ENCODE measurements around the gene ACP7. TPM values are rescaled to one million over a fixed set of nuclear protein-coding genes. Genes with fewer than 3 reads are reported as not detected.
A peak's percentile ranks its signal among the peaks of the same experiment; 100 is the strongest.
"Not testable (repeated sequence)": the region's sequence is repeated elsewhere in the genome, so short reads cannot be mapped to it uniquely, and the experiment has no call there.

The ACP7 gene
- total RNA-seq, 1 donor, result not detected

DNA sequence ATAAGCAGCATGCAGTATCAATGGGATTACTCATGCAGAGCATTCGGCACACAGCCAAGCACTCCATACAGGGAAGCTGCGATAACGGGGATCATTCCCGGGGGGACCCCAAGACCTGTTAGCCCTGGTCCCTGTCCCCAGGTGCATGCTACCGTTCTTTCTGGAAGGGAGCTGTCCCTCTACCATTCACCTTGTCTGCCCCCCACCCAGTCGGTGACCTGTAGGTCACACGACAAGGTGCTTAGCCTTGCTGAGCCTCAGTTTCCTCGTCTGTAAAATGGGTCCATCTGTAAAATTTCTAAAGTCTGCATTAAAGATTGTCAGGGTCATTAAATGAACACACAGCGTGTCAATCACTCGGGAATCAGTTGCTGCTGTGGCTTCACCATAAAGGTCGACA lies 6.8 kb upstream of the ACP7 start:
- no peak for DNase-seq (ENCODE audit: low read depth in 2 of 3, low spot score in 2 of 3)

DNA sequence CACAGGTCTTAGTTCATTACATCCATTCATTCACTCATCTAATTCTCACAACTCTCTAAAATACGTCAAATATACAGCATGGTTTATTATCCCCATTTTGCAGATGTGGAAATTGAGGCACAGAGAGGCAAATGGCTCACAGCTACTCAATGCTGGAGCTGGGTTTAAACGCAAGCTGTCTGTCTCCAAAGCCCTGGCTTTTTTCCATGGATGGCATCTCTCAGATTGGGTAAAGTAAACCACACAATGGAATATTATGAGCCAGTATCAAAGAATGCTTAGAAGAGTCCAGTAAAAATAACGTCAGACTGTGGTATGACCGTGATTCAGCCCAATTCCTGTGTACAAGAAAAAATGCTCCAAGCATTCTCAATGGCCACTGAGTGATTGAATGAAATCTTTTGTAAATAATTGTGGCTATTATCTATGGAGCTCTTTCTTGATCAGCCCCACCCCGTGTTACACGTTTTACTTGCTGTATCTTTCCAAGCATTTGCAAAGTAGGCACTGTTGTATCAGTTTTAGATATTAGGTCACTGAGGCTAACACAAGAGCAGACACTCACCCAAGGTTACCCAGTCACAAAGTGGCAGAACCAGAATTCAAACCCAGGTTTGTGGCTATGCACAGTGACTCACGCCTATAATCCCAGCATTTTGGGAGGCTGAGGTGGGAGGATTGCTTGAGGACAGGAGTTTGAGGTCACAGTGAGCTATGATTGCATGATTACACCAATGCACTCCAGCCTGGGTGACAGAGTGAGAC lies 5.5 kb upstream of the ACP7 start:
- no peak for DNase-seq (ENCODE audit: low read depth in 2 of 3, low spot score in 2 of 3)

DNA sequence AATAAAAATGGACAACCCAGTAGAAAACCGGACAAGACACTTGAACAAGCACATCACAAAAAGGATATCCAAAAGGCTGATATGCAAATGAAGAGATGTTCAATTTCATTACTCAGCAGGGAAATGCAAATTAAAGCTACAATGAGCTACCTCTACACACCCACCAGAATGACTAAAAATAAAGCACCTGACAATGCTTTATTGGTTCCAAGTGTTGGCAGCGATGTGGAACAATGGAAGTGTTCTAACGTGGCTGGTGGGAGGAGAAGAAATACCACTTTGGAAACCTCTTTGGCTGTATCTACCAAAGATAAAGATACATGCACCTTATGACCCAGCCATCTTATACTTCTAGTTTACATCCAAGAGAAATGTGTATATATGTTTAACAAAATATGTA lies 3.7 kb upstream of the ACP7 start:
- no peak for DNase-seq (ENCODE audit: low read depth in 2 of 3, low spot score in 2 of 3)

DNA sequence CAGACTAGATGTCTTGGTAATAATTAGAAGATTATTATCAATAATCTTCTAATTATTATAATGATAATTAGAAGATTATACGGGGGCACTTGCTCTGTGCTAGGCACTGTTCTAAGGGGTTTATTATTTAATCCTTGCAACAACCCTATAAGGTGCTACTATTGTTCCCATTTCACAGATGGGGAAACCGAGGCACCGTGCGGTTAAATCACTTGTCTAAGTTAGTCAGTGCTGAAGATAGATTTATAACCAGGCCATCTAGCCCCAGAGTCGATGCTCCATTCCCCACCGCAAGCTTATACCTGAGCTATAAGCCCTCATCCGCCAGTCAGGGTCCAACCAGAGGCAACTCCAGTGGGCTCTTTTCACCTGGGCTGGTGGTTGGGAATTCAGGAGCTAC lies 2.0 kb upstream of the ACP7 start:
- no peak for DNase-seq (ENCODE audit: low read depth in 2 of 3, low spot score in 2 of 3)

DNA sequence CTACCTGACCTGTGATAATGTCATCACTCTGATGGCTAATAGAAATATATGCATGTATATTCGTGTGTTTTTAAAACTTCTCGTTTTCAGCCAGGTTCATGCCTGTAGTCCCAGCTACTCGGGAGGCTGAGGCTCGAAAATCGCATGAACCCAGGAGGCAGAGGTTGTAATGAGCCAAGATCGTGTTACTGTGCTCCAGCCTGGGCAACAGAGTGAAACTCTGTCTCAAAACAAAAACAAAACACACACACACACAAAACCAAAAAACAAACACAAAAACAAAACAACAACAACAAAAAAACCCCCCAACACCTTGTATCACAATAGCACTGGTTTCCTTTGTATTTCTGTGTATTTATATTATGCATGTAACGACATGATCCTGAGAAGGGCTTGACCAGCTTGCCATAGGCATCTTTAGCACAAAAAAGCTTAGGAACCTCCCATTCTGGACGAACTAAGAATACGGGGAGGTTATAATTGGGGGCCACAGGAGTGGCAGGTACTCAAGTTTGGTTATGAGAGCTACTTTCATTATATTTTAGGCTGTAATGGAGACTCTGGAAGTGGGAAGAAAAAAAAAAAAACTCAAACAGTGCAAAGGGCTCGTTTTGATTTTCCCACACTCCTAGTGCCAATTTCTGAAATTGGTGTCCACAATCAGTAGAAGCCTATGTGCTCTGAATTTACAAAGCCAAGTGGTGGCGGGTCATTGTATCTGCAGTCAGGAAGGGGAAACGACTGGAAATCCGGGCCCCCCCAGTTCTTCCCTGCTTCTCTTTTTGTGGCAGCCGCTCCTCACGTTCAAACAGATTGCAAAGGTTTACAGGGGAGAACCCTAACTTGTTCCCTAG lies 1.2 kb upstream of the ACP7 start:
- DNase-seq (ENCODE audit: low read depth in 2 of 3, low spot score in 2 of 3), result peak in 1 of 3 donors; percentile 31

DNA sequence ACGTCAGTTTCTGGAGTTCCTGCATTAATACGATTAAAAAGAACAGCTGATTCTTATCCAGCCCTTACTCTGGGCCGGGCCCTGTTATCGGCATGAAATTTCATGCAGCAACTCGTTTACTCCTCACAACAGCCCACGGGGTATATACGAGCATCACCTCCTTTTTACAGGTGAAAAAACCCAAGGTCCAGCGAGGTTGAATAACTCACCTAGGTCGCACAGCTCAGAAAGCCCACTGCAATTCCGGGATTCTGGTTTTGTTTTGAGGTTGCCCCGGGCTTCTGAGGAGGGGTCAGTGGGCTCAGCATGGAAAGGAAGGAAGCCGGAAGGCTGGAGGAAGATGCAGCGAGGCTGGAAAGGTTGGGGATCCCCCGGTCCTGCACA lies 577 bp upstream of the ACP7 start:
- DNase-seq (ENCODE audit: low read depth in 2 of 3, low spot score in 2 of 3), result no peak

DNA sequence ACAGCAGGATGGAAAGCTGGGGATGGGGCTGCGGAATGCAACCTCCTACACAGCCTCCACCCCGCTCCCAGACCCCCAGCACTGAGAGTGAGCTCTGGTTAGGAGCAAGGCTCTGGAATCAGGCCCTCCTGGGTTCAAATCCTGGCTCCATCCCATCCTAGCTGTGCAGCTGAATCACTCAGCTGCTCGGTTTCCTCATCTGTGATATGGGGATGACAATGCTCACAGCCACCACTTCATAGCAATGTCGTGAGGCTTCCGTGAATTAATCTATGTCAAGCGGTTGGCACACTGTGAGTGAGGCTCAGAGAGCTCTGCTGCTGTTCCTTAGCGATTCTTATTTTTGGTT lies 538 bp downstream of the ACP7 start:
- DNase-seq (ENCODE audit: low read depth in 2 of 3, low spot score in 2 of 3), result no peak

DNA sequence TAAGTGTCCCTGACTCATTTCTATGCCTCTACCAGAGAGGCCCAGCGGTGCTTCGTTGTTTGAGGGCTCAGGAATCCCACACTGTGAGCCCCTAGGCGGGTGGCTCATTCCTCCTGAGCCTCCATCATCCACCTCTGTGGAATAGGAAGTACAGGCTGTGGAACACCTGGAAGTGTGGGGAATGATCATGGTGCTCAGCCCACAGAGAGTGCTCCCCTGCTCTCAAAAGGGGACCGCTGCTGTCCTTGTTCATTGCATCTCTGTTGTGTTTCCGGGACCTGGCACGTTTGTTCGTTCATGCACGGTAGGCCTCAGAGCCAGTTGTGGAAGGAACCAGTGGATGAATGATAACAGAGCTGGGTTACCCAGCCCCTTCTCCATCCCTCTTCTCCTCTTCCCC lies 1.2 kb downstream of the ACP7 start:
- no peak for DNase-seq (ENCODE audit: low read depth in 2 of 3, low spot score in 2 of 3)

DNA sequence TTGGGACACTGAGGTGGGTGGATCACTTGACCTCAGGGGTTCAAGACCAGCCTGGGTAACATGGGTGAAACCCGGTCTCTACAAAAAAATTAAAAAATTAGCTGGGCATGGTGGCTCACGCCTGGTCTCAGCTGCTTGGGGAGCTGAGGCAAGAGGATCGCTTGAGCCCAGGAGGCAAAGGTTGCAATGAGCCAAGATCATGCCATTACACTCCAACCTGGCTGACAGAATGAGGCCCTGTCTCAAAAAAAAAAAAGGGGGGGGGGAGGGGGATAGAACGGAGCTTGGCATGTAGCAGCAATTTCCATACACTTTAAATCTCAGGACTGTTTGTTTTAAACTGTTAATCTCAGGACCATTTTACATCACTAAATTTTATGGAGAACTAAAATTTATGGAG lies 2.2 kb downstream of the ACP7 start:
- no peak for DNase-seq (ENCODE audit: low read depth in 2 of 3, low spot score in 2 of 3)

DNA sequence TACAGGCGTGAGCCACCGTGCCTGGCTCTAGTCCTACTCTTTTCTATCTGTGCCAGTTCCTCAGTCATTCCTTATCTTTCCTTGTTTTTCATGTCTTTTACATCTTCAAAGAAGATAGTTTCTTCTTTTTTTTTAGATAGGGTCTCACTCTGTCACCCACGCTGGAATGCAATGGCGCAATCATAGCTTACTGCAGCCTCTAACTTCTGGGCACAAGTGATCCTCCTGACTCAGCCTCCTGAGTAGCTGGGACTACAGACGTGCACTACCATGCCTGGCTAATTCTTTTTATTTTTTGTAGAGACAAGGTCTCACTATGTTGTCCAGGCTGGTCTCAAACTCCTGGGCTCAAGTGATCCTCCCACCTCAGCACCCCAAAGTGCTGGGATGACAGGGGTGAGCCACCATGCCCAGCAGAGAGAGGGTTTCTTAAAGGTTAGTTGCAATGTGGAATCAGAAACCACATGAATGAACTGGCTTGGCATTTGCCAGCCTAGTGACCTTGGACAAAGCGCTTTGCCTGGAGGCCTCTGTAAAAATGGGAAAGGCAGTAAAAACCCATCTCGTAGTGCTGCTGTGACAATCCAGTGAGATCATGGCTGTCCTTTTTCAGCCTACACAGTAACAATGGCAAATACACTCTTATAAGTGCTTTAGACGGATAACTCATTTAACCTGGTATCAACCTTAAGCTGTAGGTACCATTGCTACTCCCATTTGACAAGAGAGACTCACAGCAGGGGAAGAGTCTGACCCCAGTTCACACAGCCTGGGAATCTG lies 3.9 kb downstream of the ACP7 start:
- DNase-seq (ENCODE audit: low read depth in 2 of 3, low spot score in 2 of 3), result no peak

DNA sequence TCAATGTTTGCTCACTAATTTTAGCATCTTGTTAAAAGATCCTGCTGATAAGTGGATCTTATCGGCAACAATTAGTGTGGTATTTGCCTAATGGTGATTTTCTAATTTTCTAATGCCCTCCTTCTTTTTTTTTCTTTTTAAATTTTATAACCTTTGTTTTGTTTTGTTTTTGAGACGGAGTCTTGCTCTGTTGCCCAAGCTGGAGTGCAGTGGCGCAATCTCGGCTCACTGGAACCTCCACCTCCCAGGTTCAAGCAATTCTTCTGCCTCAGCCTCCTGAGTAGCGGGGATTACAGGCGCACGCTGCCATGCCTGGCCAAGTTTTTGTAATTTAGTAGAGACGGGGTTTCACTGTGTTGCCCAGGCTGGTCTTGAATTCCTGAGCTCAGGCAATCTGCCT lies 5.8 kb downstream of the ACP7 start:
- DNase-seq (ENCODE audit: low read depth in 2 of 3, low spot score in 2 of 3), result not testable (repeated sequence)

DNA sequence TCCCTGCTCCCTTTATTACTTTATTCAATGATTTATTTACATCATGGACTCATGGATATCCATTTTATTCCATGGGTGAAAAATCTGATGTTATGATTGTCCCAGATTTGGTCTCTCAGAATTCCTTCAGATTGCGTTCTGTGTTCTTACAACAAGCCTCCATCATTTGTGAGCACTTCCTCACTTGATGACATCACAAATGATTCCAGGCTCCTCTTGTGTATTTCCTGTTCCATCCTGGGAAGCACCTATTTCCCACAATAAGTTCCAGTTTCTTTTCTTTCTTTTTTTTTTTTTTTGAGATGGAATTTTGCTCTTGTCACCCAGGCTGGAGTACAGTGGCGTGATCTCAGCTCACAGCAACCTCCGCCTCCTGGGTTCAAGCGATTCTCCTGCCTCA lies 6.7 kb downstream of the ACP7 start:
- DNase-seq (ENCODE audit: low read depth in 2 of 3, low spot score in 2 of 3), result no peak

DNA sequence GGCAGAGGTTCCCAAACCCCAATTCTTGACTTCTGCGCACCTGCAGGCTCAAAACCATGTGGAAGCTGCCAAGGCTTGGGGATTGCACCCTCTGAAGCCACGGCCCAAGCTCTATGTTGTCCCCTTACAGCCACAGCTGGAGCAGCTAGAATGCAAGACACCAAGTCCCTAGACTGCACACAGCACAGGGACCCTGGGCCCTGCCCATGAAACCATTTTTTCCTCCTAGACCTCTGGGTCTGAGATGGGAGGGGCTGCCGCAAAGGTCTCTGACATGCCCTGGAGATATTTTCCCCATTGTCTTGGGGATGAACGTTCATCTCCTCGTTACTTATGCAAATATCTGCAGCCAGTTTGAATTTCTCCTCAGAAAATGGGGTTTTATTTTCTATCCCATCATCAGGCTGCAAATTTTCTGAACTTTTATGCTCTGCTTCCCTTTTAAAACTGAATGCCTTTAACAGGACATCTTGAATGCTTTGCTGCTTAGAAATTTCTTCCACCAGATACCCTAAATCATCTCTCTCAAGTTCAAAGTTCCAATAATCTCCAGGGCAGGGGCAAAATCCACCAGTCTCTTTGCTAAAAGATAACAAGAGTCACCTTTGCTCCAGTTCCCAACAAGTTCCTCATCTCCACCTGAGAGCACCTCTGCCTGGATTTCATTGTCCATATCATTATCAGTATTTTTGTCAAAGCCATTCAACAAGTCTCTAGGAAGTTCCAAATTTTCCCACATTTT lies 11.8 kb downstream of the ACP7 start:
- not testable (repeated sequence) for DNase-seq (ENCODE audit: low read depth in 2 of 3, low spot score in 2 of 3)

DNA sequence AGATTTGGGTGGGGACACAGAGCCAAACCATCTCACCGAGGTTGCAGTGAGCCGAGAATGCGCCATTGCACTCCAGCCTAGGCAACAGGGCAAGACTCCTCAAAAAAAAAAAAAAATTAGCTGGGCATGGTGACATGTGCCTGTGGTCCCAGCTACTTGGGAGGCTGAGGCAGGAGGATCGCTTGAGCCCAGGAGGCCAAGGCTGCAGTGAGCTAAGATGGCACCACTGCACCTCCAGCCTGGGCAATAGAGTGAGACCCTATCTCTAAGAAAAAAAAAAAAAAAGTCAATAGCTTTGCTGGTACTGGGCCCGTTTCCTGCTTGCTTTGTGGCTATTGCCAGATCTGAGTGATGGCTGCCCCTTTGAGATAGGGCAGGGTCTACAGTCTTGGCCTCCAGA lies 13.1 kb downstream of the ACP7 start:
- no peak for DNase-seq (ENCODE audit: low read depth in 2 of 3, low spot score in 2 of 3)

DNA sequence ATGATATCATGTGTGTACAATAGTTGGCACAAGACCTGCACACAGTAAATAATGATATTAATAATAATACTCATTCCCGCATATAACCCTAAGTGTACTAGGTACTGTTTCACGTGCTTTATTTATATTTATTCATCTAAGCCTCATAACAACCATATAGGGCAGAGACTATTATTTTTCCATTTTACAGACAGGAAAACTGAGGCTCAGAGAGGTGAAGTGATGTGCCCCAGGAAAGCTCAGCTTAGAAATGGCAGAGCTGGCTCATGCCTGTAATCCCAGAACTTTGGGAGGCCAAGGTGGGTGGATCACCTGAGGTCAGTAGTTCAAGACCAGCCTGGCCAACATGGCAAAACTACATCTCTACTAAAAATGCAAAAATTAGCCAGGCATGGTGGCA lies 13.6 kb downstream of the ACP7 start:
- DNase-seq (ENCODE audit: low read depth in 2 of 3, low spot score in 2 of 3), result no peak

DNA sequence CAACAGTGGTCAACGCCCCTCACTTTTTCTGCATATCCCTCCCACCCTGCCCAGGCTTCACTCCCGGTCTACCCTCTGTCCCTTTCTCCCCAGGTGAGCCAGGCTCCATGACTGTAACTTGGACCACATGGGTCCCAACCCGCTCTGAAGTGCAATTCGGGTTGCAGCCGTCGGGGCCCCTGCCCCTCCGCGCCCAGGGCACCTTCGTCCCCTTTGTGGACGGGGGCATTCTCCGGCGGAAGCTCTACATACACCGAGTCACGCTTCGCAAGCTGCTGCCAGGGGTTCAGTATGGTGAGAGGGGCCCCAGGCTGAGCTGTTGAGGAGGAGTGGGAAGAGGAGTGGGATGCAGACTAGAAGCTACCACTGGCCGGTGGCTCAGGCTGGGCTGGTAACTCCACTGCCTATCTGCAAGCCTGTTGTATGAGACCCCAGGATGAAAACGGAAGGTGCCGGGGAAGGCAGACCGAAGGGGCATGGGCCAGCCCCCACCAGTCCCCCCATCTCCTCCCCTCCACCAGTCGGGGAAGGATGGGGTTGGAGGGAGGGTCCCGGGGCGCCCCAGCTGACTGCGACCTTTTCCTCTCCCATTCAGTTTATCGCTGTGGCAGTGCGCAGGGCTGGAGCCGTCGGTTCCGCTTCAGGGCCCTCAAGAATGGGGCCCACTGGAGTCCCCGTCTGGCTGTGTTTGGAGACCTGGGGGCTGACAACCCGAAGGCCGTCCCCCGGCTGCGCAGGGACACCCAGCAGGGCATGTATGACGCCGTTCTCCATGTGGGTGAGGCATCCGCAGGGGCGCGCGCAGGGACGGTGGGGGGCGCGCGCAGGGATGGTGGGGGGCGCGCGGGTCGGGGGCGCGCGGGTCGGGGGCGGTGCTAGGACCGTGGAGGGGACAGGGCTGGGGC lies 14.4 kb downstream of the ACP7 start:
- peak in 2 of 3 donors; percentile 22 to 24 for DNase-seq (ENCODE audit: low read depth in 2 of 3, low spot score in 2 of 3)

DNA sequence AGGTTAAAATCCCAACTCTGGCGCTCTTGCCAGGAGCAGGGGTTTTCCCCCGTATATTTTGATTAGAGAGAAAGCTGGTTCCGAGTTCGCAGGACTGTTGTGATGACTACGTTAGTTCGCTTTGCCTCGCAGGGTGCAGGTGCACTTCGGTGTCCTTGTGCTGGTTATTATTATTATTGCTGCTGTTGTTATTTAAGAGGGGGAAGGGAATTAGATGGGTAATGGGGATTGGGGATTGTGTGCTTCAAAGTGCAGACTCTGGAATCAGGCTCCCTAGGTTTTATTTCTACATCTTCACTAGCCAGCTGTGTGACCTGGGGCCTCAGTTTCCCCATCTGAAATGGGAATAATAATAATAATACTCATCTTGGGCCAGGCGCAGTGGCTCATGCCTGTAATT lies 15.2 kb downstream of the ACP7 start:
- DNase-seq (ENCODE audit: low read depth in 2 of 3, low spot score in 2 of 3), result no peak

DNA sequence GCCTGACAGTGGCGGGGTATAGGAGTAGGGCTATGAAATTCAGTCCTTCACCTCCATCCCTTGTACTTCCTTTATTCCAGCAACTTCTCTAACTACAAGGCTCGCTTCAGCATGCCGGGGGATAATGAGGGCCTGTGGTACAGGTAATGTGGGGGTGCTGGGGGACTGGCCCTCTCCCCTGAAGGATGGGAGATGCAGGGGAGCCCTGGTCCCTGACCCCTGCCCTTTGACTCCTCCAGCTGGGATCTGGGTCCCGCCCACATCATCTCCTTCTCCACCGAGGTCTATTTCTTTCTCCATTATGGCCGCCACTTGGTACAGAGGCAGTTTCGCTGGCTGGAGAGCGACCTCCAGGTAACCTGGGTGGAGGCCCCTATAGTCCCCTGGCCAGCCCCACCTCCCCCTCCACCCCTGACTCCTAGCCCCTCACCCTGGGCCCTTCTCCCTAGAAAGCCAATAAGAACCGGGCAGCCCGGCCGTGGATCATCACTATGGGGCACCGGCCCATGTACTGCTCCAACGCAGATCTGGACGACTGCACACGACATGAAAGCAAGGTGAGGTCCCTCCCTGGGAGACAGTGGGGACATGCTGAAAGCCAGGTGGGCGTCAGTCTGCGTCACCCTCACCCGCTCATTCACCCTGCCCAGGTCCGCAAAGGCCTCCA lies 16.5 kb downstream of the ACP7 start:
- DNase-seq (ENCODE audit: low read depth in 2 of 3, low spot score in 2 of 3), result no peak

DNA sequence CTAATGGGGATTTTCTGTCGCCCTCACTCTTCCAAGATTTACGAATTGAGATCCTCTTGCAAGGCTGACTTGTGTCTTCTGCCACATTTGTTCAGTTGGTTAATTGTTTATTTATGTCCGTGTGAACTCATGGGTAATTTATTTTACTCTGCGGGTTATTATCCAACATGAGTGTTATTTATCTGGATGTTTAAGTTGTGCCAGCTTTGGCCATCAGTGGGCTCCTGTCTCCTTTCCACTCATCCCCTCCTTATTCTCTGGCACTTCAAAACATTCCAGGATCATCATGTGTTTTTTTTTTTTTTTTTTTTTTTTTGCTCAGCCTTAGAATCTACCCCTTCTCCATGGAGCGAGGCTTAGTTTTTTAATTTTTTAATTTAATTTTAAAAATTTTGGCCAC lies 19.0 kb downstream of the ACP7 start:
- DNase-seq (ENCODE audit: low read depth in 2 of 3, low spot score in 2 of 3), result no peak

Measured in hematopoietic multipotent progenitor cell (in vitro differentiated cells).